HTERT RPE-1 (cell line): ENCODE measurements around the gene TMEFF1.

Source experiments
- in situ Hi-C: fragments of 300-500 bp; cut with MboI; formaldehyde crosslinking; loops from 4 replicates; pipeline ENCODE4 v1.14.3; 2020; ENCODE audit warnings: low sequenced_read_pairs

The TMEFF1 gene

DNA sequence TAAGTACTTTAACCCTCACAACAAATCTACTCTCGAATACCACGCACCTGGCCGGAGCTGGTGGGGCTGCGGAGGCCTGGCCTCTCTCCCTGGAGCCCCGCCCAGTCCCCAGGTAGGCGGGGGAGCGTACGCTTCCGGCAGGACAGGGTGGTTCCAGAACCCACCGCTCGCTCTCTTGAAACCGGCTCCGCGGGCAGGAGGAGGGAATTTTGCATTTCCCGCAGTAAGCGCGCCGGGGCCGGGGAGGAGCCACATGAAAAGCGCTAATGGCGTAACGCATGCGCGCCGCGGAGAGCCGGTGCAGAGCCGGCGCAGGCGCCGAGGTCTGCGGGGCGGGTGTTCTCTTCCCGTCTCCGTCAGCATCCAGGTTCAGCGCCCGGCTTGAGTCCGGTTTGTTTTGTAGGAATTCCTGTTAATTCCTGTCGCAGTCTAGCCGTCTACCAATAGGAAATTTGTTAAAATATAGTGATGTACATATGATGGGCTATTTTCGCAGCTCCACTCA, 125.7 kb downstream of the TMEFF1 start:
- in situ Hi-C loops = no loop called here

GRCh38 chr9:100600521-100601079, 127.7 kb downstream of the TMEFF1 start:
- in situ Hi-C loops = no loop called here

DNA sequence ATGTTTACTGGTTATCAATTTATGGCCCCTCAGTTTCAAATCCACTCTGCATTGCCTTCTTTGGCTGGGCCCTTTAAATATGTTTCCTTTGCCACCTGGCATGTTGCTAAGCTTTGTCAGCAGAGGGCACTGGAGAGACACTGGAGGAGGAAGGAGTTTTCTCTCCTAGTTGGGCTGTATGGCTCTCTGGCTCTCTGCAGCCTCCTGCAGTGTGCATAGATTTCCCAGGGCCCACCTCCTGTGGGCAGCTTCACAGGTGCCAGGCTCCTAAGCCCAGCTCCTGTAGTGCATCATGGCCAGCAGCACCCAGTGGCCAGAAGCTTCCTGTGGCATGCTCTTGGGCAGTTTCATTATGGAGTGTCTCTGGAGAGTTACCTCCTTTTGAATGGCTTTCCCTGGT, 128.3 kb downstream of the TMEFF1 start:
- in situ Hi-C loops = no loop called here

DNA sequence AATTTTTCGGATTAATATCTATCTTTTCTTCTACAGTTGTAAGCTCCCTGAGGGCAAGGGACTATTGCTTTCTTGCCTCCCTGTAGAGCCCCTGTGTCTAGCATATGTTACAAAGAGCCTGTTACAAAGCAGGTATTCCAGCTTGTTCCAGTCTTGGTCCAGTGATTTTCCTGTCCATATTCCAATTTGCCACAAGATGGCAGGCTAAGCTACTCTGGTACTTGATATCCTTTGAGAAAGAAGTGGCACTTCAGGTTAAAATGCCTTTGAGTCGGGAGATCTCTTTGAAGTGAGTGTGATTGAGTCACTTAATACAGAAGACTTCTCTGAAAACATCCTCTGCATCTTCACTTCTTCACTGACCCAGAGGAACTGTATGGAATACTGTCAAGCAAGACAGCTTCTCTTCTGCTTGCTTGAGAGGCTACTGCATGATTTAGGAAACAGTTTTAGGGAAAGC, 129.4 kb downstream of the TMEFF1 start:
- in situ Hi-C loops = no loop called here

GRCh38 chr9:100605405-100605804, 132.5 kb downstream of the TMEFF1 start:
- in situ Hi-C loops = no loop called here

DNA sequence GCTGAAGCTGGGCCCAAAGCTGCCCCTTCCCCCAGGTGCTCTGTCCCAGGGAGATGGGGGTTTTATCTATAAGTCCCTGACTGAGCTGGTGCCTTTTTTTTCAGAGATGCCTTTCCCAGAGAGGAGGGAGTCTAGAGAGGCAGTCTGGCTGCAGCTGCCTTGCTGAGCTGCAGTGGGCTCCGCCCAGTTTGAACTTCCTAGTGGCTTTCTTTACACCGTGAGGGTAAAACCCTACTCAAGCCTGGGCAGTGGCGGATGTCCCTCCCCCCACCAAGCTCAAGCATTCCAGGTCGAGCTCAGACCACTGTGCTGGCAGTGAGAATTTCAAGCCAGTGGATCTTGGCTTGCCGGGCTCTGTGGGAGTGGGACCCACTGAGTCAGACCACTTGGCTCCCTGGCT, 146.2 kb downstream of the TMEFF1 start:
- in situ Hi-C loops = no loop called here

DNA sequence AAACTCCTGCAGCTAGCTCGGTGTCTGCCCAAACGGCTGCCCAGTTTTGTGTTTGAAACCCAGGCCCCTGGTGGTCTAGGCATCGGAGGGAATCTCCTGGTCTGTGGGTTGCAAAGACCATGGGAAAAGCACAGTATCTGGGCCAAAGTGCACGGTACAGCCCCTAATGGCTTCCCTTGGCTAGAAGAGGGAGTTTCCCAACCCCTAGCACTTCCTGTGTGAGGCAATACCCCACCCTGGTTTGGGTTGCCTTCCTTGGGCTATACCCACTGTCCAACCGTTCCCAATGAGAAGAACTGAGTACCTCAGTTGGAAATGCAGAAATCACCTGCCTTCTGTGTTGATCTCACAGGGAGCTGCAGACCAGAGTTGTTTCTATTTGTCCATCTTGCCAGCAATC, 146.7 kb downstream of the TMEFF1 start:
- in situ Hi-C loops = no loop called here

- in situ Hi-C loops = no loop called here
These were observed 151.0 kb downstream of the TMEFF1 start for GRCh38 chr9:100623969-100624368.

DNA sequence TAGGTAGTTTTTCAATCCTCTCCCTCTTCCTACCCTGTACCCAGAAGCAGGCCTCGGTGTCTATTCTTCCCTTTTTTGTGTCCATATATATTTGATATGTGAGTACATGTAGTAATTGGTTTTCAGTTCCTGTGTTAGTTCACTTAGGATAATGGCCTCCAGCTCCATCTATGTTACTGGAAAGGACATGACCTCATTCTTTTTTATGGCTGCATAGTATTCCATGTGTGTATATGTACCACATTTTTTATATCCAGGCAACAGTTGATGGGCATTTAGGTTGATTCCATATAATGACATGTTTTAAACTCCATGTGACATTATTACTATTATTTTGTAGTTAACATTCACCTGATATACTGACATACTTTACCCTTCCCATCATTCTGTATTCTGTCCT, 154.0 kb downstream of the TMEFF1 start:
- in situ Hi-C loops = no loop called here
